Pancreas (tissue), 10 donors: ENCODE data around the gene DOK7. TPM values are rescaled to one million over a fixed set of nuclear protein-coding genes. Genes with fewer than 3 reads are reported as not detected.

Experiments used
- ATAC-seq, 4 donors: fragments of 200-7000 bp; cut with Tn5 transposase; one replicate each; pipeline versions ENCODE4 v1.8.0 to v1.9.1; 2020; ENCODE audit warnings: mild to moderate bottlenecking in 4 of 4, moderate library complexity in 4 of 4
- DNase-seq, 6 donors: peaks; one replicate each; pipeline ENCODE4 v3.0.0-alpha.2; 2020
- FAIRE-seq: peaks from 2 replicates; lab custom pipeline; 2012; peaks lifted over from hg19 to GRCh38; lab: Jason Lieb, UNC
- H3K27ac ChIP-seq, 4 donors: fragments of 200-600 bp; sonication (generic); 1 replicate in 3 of 4; 2 replicates in 1 of 4; pipeline versions ENCODE4 v1.5.0 to v1.8.0; 2020
- H3K27me3 ChIP-seq, 4 donors: fragments of 200-600 bp; one replicate each; pipeline ENCODE4 v1.8.0; 2021
- H3K36me3 ChIP-seq, 3 donors: fragments of 200-600 bp; sonication (generic) in 1 of 3; one replicate each; pipeline versions ENCODE4 v1.5.0 to v1.8.0; 2020 to 2021
- H3K4me1 ChIP-seq, 3 donors: fragments of 200-600 bp; one replicate each; pipeline ENCODE4 v1.8.0; 2021
- H3K4me3 ChIP-seq, 4 donors: fragments of 200-600 bp; sonication (generic) in 2 of 4; one replicate each; pipeline versions ENCODE4 v1.5.0 to v1.8.0; 2020 to 2021
- H3K9me3 ChIP-seq, 4 donors: fragments of 200-600 bp; one replicate each; pipeline ENCODE4 v1.8.0; 2021
- WGBS, 2 donors: extraction: QIAGEN DNeasy Blood & Tissue Kit; methylation state at CpG; one replicate each; pipeline ENCODE4 v1.1.7; 2013; 5-methylcytosine and 5-hydroxymethylcytosine counted together
- intact Hi-C, 3 donors: fragments of 100-400 bp; cut with DNase I; formaldehyde crosslinking; loops; one replicate each; pipeline versions ENCODE4 v1.11.1 to v1.14.2; 2022
- polyA plus RNA-seq, 2 donors: library from polyadenylated mRNA; stranded (reverse); fragments of 200-250 nt; gene quantifications; one replicate each; pipeline ENCODE4 v1.2.3, GENCODE V29; 2013
- total RNA-seq, 6 donors: library from RNA; stranded (reverse); fragmentation: NEBNext Ultra II Directional in 4 of 6; extraction: Animal tissue kit (Norgen Biotek cat#: 25700) in 4 of 6; gene quantifications; one replicate each; pipeline versions ENCODE4 v1.2.1 to v1.2.4, GENCODE V29; 2021 to 2023
- TF ChIP-seq, protein P1 (sequence below), 4 donors: fragments of 200-600 bp; sonication (generic) in 3 of 4; IDR thresholded peaks; one replicate each; pipeline versions ENCODE4 v1.5.0 to v1.8.0; 2021; ENCODE audit warnings: antibody characterized with exemption in 4 of 4
- donor health status: healthy with polysubstance abuse.
- donor health status: DM: no; HTN: no; CAD: no; lungs with moderate emphysema.
- donor health status: DM: no; HTN: no; CAD: no.
- donor health status: control.
- donor health status: control.
- donor health status: Bipolar disorder and iron deficiency.
- donor health status: DM: yes; HTN: yes; CAD: no.
- donor health status: DM: no; HTN: no; CAD: no.
- donor health status: DM: no; HTN: no; CAD: no.
- donor health status: DM: yes; HTN: yes; CAD: no.

Gene DOK7
- total and polyA plus RNA-seq, 8 donors = 2.5 to 8.0 (median 4.2) TPM

DNA sequence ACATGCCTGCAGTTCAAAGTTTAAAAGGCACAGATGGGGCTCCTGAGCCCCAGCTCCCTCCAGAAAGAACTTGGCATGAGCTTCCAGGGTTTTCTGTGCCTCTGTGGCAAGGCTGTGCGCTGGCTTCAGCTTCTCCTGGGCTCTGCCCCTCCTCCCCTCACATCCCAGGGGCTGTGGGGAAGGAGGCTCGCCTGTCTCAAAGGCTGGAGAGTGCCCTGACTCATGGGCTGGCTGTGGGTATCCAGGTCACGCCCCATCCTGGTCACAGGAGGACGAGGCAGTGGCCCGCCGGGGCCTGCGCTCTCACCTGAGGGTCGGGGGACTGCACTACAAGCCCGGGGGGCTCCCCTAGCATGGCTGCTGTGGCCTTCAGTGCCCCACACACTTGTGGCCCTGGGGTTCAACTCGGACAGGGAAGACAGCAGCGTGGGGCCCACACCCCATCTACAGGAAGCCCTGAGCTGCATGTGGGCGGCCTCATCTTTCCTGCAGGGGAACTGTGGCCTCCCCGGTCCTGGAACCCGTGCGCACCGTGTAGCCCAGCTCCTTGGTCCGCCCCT is 51.2 kb downstream of the DOK7 start:
- TF ChIP-seq, protein P1, sequence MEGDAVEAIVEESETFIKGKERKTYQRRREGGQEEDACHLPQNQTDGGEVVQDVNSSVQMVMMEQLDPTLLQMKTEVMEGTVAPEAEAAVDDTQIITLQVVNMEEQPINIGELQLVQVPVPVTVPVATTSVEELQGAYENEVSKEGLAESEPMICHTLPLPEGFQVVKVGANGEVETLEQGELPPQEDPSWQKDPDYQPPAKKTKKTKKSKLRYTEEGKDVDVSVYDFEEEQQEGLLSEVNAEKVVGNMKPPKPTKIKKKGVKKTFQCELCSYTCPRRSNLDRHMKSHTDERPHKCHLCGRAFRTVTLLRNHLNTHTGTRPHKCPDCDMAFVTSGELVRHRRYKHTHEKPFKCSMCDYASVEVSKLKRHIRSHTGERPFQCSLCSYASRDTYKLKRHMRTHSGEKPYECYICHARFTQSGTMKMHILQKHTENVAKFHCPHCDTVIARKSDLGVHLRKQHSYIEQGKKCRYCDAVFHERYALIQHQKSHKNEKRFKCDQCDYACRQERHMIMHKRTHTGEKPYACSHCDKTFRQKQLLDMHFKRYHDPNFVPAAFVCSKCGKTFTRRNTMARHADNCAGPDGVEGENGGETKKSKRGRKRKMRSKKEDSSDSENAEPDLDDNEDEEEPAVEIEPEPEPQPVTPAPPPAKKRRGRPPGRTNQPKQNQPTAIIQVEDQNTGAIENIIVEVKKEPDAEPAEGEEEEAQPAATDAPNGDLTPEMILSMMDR (IDR thresholded peaks at IDR 0.05) = no peak
- intact Hi-C loops = no loop called here
- FAIRE-seq (no peak), DNase-seq (peak in 2 of 6 donors; percentile 21 to 53), ATAC-seq (no peak)
- 92 to 95% methylated on average over 17 of the region's 17 CpGs for WGBS, 2 donors
- no peaks in the 10 kb centered on the region for H3K27me3 ChIP-seq
- no peaks in the 10 kb centered on the region for H3K4me1 ChIP-seq
- H3K36me3 ChIP-seq = peaks cover 10 to 68% (median 47%) of the 10 kb centered on the region in 3 donors
- H3K4me3 ChIP-seq = no peak overlapping the region
- H3K9me3 ChIP-seq = no peaks in the 10 kb centered on the region
- H3K27ac ChIP-seq = no peak overlapping the region

DNA sequence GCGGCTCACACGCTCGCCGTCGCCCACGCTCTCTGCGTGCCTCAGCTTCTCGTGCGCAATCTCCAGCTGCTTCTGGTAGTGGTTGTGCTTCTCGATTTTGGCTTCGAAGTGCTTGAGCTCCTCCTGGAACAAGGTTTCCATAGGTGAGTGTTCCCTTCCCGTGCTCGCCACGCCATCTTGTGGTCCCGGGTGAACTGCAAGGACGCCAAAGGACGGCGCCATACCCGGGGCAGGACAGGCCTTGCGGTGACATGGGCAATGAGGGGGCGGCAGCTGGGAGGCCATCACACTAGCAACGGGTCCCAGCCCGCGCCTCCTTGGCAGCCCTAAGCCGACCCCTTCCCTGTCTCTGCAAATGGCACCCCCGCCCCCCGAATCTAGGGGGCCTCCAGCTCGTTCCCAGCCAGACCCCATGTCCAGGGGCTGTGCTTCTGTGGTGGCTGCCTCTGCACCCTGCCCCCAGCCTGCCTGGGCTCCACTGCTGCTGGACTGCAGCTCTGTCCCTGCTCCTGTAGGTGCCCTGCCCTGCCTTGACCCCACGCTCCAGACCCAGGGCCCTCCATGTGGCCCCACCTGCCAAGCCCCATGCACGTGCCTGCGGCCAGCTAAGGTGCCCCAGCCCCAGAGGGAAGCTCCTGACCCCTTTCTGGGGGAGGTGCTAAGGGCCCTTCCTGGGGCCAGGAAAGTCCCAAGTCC is 51.8 kb downstream of the DOK7 start:
- Histone ChIP-seq H3K27ac (no peak overlapping the region), H3K4me3 (no peak overlapping the region), H3K4me1 (no peaks in the 10 kb centered on the region), H3K36me3 (peaks cover 12 to 71% (median 54%) of the 10 kb centered on the region in 3 donors), H3K27me3 (no peaks in the 10 kb centered on the region), H3K9me3 (no peaks in the 10 kb centered on the region)
- 91 to 93% methylated on average over 30 to 31 of the region's 31 CpGs for WGBS, 2 donors
- intact Hi-C loops = no loop called here
- ATAC-seq = peak in 1 of 4 donors; percentile 21
- TF ChIP-seq, protein P1 (IDR thresholded peaks at IDR 0.05) = no peak
- no peak for FAIRE-seq
- peak in 2 of 6 donors; percentile 31 to 78 for DNase-seq

DNA sequence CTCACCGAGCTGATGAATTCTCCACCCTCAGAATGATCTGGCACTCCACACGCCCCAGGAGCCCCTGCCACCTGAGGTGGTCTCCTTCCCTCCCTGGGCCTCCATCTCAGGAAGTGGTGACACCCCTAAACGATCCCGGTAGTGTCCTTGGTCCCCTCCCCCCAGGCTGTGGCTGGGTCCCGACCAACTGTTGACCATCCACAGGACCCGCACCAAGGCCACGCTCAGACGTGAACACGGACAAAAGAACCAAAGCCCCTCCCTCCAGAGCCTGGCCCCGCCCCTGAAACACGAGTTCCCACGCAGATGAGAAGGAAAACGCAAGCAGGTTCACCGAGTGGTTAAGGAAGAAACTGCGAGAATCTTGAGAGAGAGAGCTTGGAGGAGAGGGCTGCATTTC is 52.5 kb downstream of the DOK7 start:
- no peak for ATAC-seq
- 82% methylated on average over 15 of the region's 15 CpGs for WGBS, 2 donors

DNA sequence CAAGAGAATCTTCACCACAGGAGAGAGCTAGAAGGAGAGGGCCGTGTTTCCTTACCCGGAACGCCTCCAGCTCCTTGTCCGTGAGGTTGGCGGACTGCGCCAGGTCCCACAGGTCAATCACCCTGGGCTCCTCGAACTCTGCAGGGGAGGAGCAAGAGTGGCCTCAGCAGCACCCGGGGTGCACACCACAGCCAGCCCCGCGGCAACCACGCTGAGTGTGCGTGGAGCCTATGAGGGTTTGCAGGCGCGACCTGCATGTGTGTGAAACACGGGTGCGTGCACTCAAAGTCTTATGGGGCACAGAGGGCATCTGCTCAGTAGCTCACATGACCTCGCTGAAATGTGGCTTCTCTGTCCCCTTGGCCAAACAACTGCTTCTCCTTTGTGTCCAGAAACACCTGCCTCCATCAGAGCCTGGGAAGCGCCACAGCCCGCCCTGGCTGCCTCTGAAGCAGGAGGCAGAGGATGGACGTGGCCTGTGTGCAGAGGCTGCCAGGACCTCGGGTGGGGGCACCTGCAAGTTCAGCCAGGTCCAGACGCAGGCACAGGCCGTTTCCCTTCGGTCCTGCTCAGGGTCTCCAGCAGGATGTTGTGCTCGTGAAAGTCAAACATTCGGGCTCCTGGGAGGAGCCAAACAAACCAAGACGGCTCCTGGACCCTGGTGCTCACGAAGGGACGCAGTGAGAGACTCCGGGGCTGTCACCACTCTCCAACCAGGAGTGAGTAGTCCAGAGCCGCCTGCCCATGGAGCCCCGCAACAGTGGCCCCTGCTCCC is 53.1 kb downstream of the DOK7 start:
- H3K4me1 ChIP-seq = no peaks in the 10 kb centered on the region
- FAIRE-seq (no peak), ATAC-seq (no peak), DNase-seq (peak in 2 of 6 donors; percentile 17 to 58)
- WGBS, 2 donors = 91 to 92% methylated on average over 31 to 32 of the region's 32 CpGs
- peaks cover 15 to 81% (median 56%) of the 10 kb centered on the region in 3 donors for H3K36me3 ChIP-seq
- H3K27ac ChIP-seq = no peak overlapping the region
- H3K9me3 ChIP-seq = no peaks in the 10 kb centered on the region
- H3K27me3 ChIP-seq = no peaks in the 10 kb centered on the region
- intact Hi-C loops = no loop called here
- no peak overlapping the region for H3K4me3 ChIP-seq
- TF ChIP-seq, protein P1 (IDR thresholded peaks at IDR 0.05) = no peak

More for the DNA sequence above, 52.5 kb downstream of the DOK7 start:
- Histone ChIP-seq H3K4me3 (no peak overlapping the region), H3K9me3 (no peaks in the 10 kb centered on the region), H3K36me3 (peaks cover 15 to 75% (median 55%) of the 10 kb centered on the region in 3 donors), H3K27ac (no peak overlapping the region), H3K4me1 (no peaks in the 10 kb centered on the region), H3K27me3 (no peaks in the 10 kb centered on the region)
- DNase-seq (peak in 2 of 6 donors; percentile 26 to 57), FAIRE-seq (no peak)
- TF ChIP-seq, protein P1 (IDR thresholded peaks at IDR 0.05) = no peak
- intact Hi-C loops = no loop called here
